GM12878 (cell line): ENCODE measurements around the gene ZNF610.

Experiments used
- CTCF ChIP-seq, 3 experiments: IDR thresholded peaks in 2 of 3; conservative IDR thresholded peaks in 1 of 3; 2 replicates each; pipeline ENCODE4 v1.5.1; 2011; ENCODE audit warnings: low read depth in 3 of 3, low read length in 3 of 3, mild to moderate bottlenecking in 3 of 3, control low read depth in 2 of 3, moderate library complexity in 2 of 3, inconsistent platforms in 1 of 3, mixed read lengths in 1 of 3; ENCODE audit not compliant: control insufficient read depth in 2 of 3, insufficient read depth in 1 of 3; ENCODE audit errors: extremely low read depth in 1 of 3
- MYC ChIP-seq: IDR thresholded peaks from 2 replicates; pipeline ENCODE4 v1.6.1; 2011; ENCODE audit warnings: mild to moderate bottlenecking, low read length, moderate library complexity, inconsistent platforms; ENCODE audit not compliant: insufficient read depth, insufficient replicate concordance, insufficient read length, severe bottlenecking
- TAF1 ChIP-seq: IDR thresholded peaks from 2 replicates; pipeline ENCODE4 v1.6.1; 2011; ENCODE audit warnings: mild to moderate bottlenecking, low read depth, low read length, borderline replicate concordance
- ZNF24 ChIP-seq: fragments of 450-650 bp; IDR thresholded peaks from 2 replicates; pipeline ENCODE4 v1.6.1; 2017; ENCODE audit warnings: antibody characterized with exemption, mild to moderate bottlenecking

- TF ChIP-seq CTCF (IDR thresholded peaks at IDR 0.05 in 2 of 3, conservative IDR thresholded peaks at IDR 0.05 in 1 of 3; ENCODE audit: control insufficient read depth in 2 of 3, extremely low read depth in 1 of 3, insufficient read depth in 1 of 3, low read depth in 3 of 3, low read length in 3 of 3) (no peak), TAF1 (no peak), ZNF24 (no peak), MYC (no peak)
These were observed 4.3 kb upstream of the ZNF610 start for GRCh38 chr19:52331757-52332156.
